Transverse colon (tissue), 4 donors: ENCODE measurements around the gene PELI1. TPM values are rescaled to one million over a fixed set of nuclear protein-coding genes. Genes with fewer than 3 reads are reported as not detected.

ENCODE experiments used
- DNase-seq: peaks from one replicate; pipeline ENCODE4 v3.0.0-alpha.2; 2019
- H3K27ac ChIP-seq, 4 donors: fragments of 200-600 bp; sonication (generic); 2 replicates each; pipeline ENCODE4 v1.5.1; 2016 to 2018; ENCODE audit warnings: inconsistent platforms in 4 of 4
- H3K27me3 ChIP-seq: fragments of 200-600 bp; sonication (generic); 2 replicates; pipeline ENCODE4 v1.5.1; 2017; ENCODE audit warnings: inconsistent platforms
- H3K36me3 ChIP-seq, 4 donors: fragments of 200-600 bp; sonication (generic); 2 replicates each; pipeline ENCODE4 v1.5.1; 2017 to 2019; ENCODE audit warnings: inconsistent platforms in 4 of 4
- H3K4me1 ChIP-seq, 4 donors: fragments of 200-600 bp; sonication (generic); 2 replicates each; pipeline ENCODE4 v1.5.1; 2017 to 2020; ENCODE audit warnings: inconsistent platforms in 4 of 4
- H3K4me3 ChIP-seq, 4 donors: fragments of 200-600 bp; sonication (generic); 1 replicate in 1 of 4; 2 replicates in 3 of 4; pipeline versions ENCODE4 v1.5.1 to v1.6.1; 2017 to 2019; ENCODE audit warnings: inconsistent platforms in 4 of 4
- H3K9me3 ChIP-seq, 2 donors: fragments of 200-600 bp; sonication (generic); 2 replicates each; pipeline ENCODE4 v1.5.1; 2017 to 2019; ENCODE audit warnings: inconsistent platforms in 2 of 2
- CTCF ChIP-seq, 5 experiments: fragments of 200-600 bp in 3 of 5; fragments of 450-650 bp in 2 of 5; sonication (generic) in 3 of 5; IDR thresholded peaks; 1 replicate in 2 of 5; 2 replicates in 3 of 5; pipeline ENCODE4 v1.5.1; 2016 to 2017; ENCODE audit warnings: antibody characterized with exemption in 5 of 5, inconsistent platforms in 3 of 5, mild to moderate bottlenecking in 2 of 5, moderate library complexity in 1 of 5
- EP300 ChIP-seq: sonication (generic); formaldehyde crosslinking; IDR thresholded peaks from one replicate; pipeline ENCODE4 v1.6.1; 2017; ENCODE audit warnings: antibody characterized with exemption, low read depth
- POLR2A ChIP-seq: fragments of 450-650 bp; IDR thresholded peaks from one replicate; pipeline ENCODE4 v1.6.1; 2016; ENCODE audit warnings: antibody characterized with exemption, mild to moderate bottlenecking, moderate library complexity
- POLR2AphosphoS5 ChIP-seq, 3 donors: sonication (generic); formaldehyde crosslinking; IDR thresholded peaks; one replicate each; pipeline ENCODE4 v1.6.1; 2016; ENCODE audit warnings: antibody characterized with exemption in 3 of 3
- WGBS, 2 donors: methylation state at CpG; one replicate each; pipeline ENCODE4 v1.1.5; 2018; ENCODE audit warnings: low coverage in 1 of 2; 5-methylcytosine and 5-hydroxymethylcytosine counted together
- in situ Hi-C, 4 donors: fragments of 200-750 bp; cut with MboI; loops; one replicate each; pipeline versions ENCODE4 v1.15.0 to v1.15.1; 2017; ENCODE audit warnings: low sequenced_read_pairs in 3 of 4, low pct_ligation_motif_present in 1 of 4, low pct_unique_long_range_greater_than_20kb in 1 of 4
- intact Hi-C: fragments of 100-400 bp; cut with DNase I; formaldehyde crosslinking; loops from one replicate; pipeline ENCODE4 v1.15.1; 2023; ENCODE audit warnings: low total_unique reads
- total RNA-seq, 4 donors: library from RNA; depleted of rRNA; stranded (reverse); fragments of >200 nt; gene quantifications; one replicate each; pipeline ENCODE4 v1.1.0, GENCODE V29; 2016

PELI1 gene
- total RNA-seq, 4 donors from 2014 or later, result 20.6 to 818 (median 41.3) TPM

GRCh38 chr2:64093341-64093740 lies 50.9 kb downstream of the PELI1 start:
- in situ Hi-C loops, result no loop called here
- intact Hi-C loops, result no loop called here
- TF ChIP-seq POLR2AphosphoS5 (IDR thresholded peaks at IDR 0.05), result peak in 2 of 3 donors; percentile 11 to 12
- TF ChIP-seq EP300, result no peak
- TF ChIP-seq CTCF (IDR thresholded peaks at IDR 0.05), result no peak
- no peak for TF ChIP-seq POLR2A
- Histone ChIP-seq H3K36me3 (peaks cover 0 to 55% (median 22%) of the 10 kb centered on the region in 4 donors), H3K27ac (no peak overlapping the region), H3K9me3 (no peaks in the 10 kb centered on the region), H3K4me1 (no peaks in the 10 kb centered on the region), H3K27me3 (no peaks in the 10 kb centered on the region), H3K4me3 (no peak overlapping the region)
- WGBS, 2 donors, result 83 to 100% methylated on average over 1 to 4 of the region's 4 CpGs
- DNase-seq, result no peak

GRCh38 chr2:64092502-64092901 lies 51.7 kb downstream of the PELI1 start:
- Histone ChIP-seq H3K4me3 (no peak overlapping the region), H3K27ac (no peak overlapping the region), H3K9me3 (no peaks in the 10 kb centered on the region), H3K27me3 (no peaks in the 10 kb centered on the region), H3K4me1 (no peaks in the 10 kb centered on the region), H3K36me3 (peaks cover 0 to 46% (median 21%) of the 10 kb centered on the region in 4 donors)
- no peak for DNase-seq
- TF ChIP-seq POLR2AphosphoS5 (IDR thresholded peaks at IDR 0.05) (no peak), POLR2A (no peak), CTCF (IDR thresholded peaks at IDR 0.05) (no peak), EP300 (no peak)
- in situ Hi-C loops, result no loop called here
- WGBS, 2 donors, result 77% methylated on average over 4 of the region's 4 CpGs
- intact Hi-C loops, result no loop called here

GRCh38 chr2:64090264-64090663 lies 54.0 kb downstream of the PELI1 start:
- in situ Hi-C loops (no loop called here), intact Hi-C loops (no loop called here)
- DNase-seq, result no peak
- H3K9me3 ChIP-seq, result no peaks in the 10 kb centered on the region
- H3K4me1 ChIP-seq, result no peaks in the 10 kb centered on the region
- no peaks in the 10 kb centered on the region for H3K27me3 ChIP-seq
- peaks cover 0 to 24% (median 7%) of the 10 kb centered on the region in 4 donors for H3K36me3 ChIP-seq
- WGBS, 2 donors, result 77 to 87% methylated on average over 2 of the region's 2 CpGs
- no peak overlapping the region for H3K4me3 ChIP-seq
- H3K27ac ChIP-seq, result no peak overlapping the region
- no peak for TF ChIP-seq POLR2AphosphoS5 (IDR thresholded peaks at IDR 0.05)
- TF ChIP-seq POLR2A, result no peak
- TF ChIP-seq EP300, result no peak

GRCh38 chr2:64086347-64087082 lies 57.7 kb downstream of the PELI1 start:
- intact Hi-C loops (no loop called here), in situ Hi-C loops (no loop called here)
- TF ChIP-seq POLR2A, result no peak
- no peak for TF ChIP-seq CTCF (IDR thresholded peaks at IDR 0.05)
- no peak for TF ChIP-seq POLR2AphosphoS5 (IDR thresholded peaks at IDR 0.05)
- TF ChIP-seq EP300, result no peak
- 87% methylated on average over 6 of the region's 6 CpGs; no CpG with 5 or more reads in 1 of the 2 donors for WGBS, 2 donors
- Histone ChIP-seq H3K4me1 (no peaks in the 10 kb centered on the region), H3K9me3 (no peaks in the 10 kb centered on the region), H3K27me3 (no peaks in the 10 kb centered on the region), H3K36me3 (peaks cover 0 to 4% (median 1%) of the 10 kb centered on the region in 4 donors), H3K4me3 (no peak overlapping the region), H3K27ac (no peak overlapping the region)
- no peak for DNase-seq
